A549 (cell line): ENCODE data around the gene TSHB. TPM values are rescaled to one million over a fixed set of nuclear protein-coding genes. Genes with fewer than 3 reads are reported as not detected.

ENCODE experiments used
- ATAC-seq, 2 experiments: fragments of 200-7000 bp in 1 of 2; fragments of >200 bp in 1 of 2; cut with Nextera tagmentation in 1 of 2; cut with Tn5 transposase in 1 of 2; 3 replicates each; pipeline versions ENCODE4 v1.8.0 to v1.9.1; 2018 to 2020; ENCODE audit warnings: mild to moderate bottlenecking in 1 of 2, moderate library complexity in 1 of 2
- CTCF ChIA-PET: fragments of 300-600 bp; sonication (Branson Sonifier 250); formaldehyde crosslinking; extraction: SDS; loops from one replicate; lab custom pipeline; 2021; ENCODE audit warnings: antibody characterized with exemption, inconsistent platforms; lab: Yijun Ruan, JAX
- POLR2A ChIA-PET: fragments of 350-600 bp; formaldehyde crosslinking; extraction: SDS; loops from one replicate; lab custom pipeline; 2021; ENCODE audit warnings: antibody characterized with exemption, inconsistent platforms; lab: Yijun Ruan, JAX
- DNase-seq, 2 experiments: peaks; one replicate each; pipeline versions ENCODE4 v3.0.0 to v3.0.0-alpha.2; 2011 to 2016; ENCODE audit warnings: low read depth in 1 of 2, low spot score in 1 of 2
- FAIRE-seq: peaks from 2 replicates; lab custom pipeline; 2011; peaks lifted over from hg19 to GRCh38; lab: Jason Lieb, UNC
- H3K27ac ChIP-seq, 2 experiments: fragments of >200 bp; sonication (Bioruptor Twin); formaldehyde crosslinking; 3 replicates each; pipeline ENCODE4 v1.5.1; 2016 to 2017
- H3K4me1 ChIP-seq: fragments of >200 bp; sonication (Bioruptor Twin); formaldehyde crosslinking; 3 replicates; pipeline ENCODE4 v1.6.1; 2016
- H3K4me2 ChIP-seq: fragments of >200 bp; sonication (Bioruptor Twin); formaldehyde crosslinking; 3 replicates; pipeline ENCODE4 v1.6.1; 2016
- H3K4me3 ChIP-seq: fragments of >200 bp; sonication (Bioruptor Twin); formaldehyde crosslinking; 3 replicates; pipeline ENCODE4 v1.5.1; 2016
- H3K9me3 ChIP-seq: fragments of >200 bp; sonication (Bioruptor Twin); formaldehyde crosslinking; 3 replicates; pipeline ENCODE4 v1.6.1; 2016
- BHLHE40 ChIP-seq: IDR thresholded peaks from 2 replicates; pipeline ENCODE4 v1.6.1; 2012; ENCODE audit warnings: low read depth, low read length, inconsistent platforms
- CBX8 ChIP-seq: fragments of 200-600 bp; sonication (generic); IDR thresholded peaks from 2 replicates; pipeline ENCODE4 v1.6.1; 2016
- CEBPB ChIP-seq, 2 experiments: fragments of >200 bp in 1 of 2; sonication (Bioruptor Twin) in 1 of 2; formaldehyde crosslinking in 1 of 2; IDR thresholded peaks; 2 replicates each; pipeline ENCODE4 v1.6.1; 2012 to 2016
- CHD2 ChIP-seq: fragments of 150-350 bp; IDR thresholded peaks from 2 replicates; pipeline ENCODE4 v1.6.1; 2014; ENCODE audit warnings: low read length; ENCODE audit not compliant: partially characterized antibody
- E2F6 ChIP-seq: IDR thresholded peaks from 2 replicates; pipeline ENCODE4 v1.6.1; 2012; ENCODE audit warnings: low read depth, borderline replicate concordance
- FOSB ChIP-seq: fragments of 250-450 bp; sonication (Bioruptor Pico); IDR thresholded peaks from 2 replicates; pipeline ENCODE4 v1.5.0; 2020; ENCODE audit warnings: mild to moderate bottlenecking, moderate library complexity
- HEYL ChIP-seq: fragments of 250-450 bp; sonication (Bioruptor Pico); IDR thresholded peaks from 2 replicates; pipeline ENCODE4 v1.8.0; 2021; ENCODE audit warnings: mild to moderate bottlenecking, moderate library complexity
- HMGXB4 ChIP-seq: fragments of 250-450 bp; sonication (Bioruptor Pico); IDR thresholded peaks from 2 replicates; pipeline ENCODE4 v1.5.0; 2021; ENCODE audit warnings: mild to moderate bottlenecking, moderate library complexity, borderline replicate concordance
- HOXA7 ChIP-seq: fragments of 250-450 bp; sonication (Bioruptor Pico); IDR thresholded peaks from 2 replicates; pipeline ENCODE4 v1.5.0; 2020; ENCODE audit warnings: mild to moderate bottlenecking, moderate library complexity
- HOXB13 ChIP-seq: fragments of 250-450 bp; sonication (Bioruptor Pico); IDR thresholded peaks from 2 replicates; pipeline ENCODE4 v1.5.0; 2020; ENCODE audit warnings: low read depth, mild to moderate bottlenecking, moderate library complexity
- JUNB ChIP-seq: fragments of >200 bp; sonication (Bioruptor Twin); formaldehyde crosslinking; IDR thresholded peaks from 2 replicates; pipeline ENCODE4 v1.6.1; 2016
- MAFK ChIP-seq: fragments of 450-650 bp; IDR thresholded peaks from 2 replicates; pipeline ENCODE4 v1.6.1; 2014; ENCODE audit not compliant: partially characterized antibody
- MAZ ChIP-seq: fragments of 150-350 bp; IDR thresholded peaks from 2 replicates; pipeline ENCODE4 v1.6.1; 2014; ENCODE audit warnings: antibody characterized with exemption, low read depth, low read length, borderline replicate concordance
- MYC ChIP-seq: IDR thresholded peaks from 2 replicates; pipeline ENCODE4 v1.6.1; 2012; ENCODE audit warnings: mild to moderate bottlenecking, inconsistent platforms, low read length, improper control_type of control experiment, borderline replicate concordance
- NFE2L2 ChIP-seq: fragments of 150-350 bp; conservative IDR thresholded peaks from 2 replicates; pipeline ENCODE4 v1.6.1; 2014; ENCODE audit warnings: low read length
- PHF8 ChIP-seq: fragments of 200-600 bp; sonication (generic); IDR thresholded peaks from 2 replicates; pipeline ENCODE4 v1.6.1; 2016; ENCODE audit warnings: low read depth, mild to moderate bottlenecking, antibody characterized with exemption, moderate library complexity, borderline replicate concordance
- RAD21 ChIP-seq, 2 experiments: fragments of >200 bp in 1 of 2; sonication (Bioruptor Twin) in 1 of 2; formaldehyde crosslinking in 1 of 2; IDR thresholded peaks in 1 of 2; conservative IDR thresholded peaks in 1 of 2; 2 replicates in 1 of 2; 3 replicates in 1 of 2; pipeline ENCODE4 v1.6.1; 2012 to 2018; ENCODE audit warnings: inconsistent platforms in 1 of 2
- RNF2 ChIP-seq: fragments of 200-600 bp; sonication (generic); IDR thresholded peaks from 2 replicates; pipeline ENCODE4 v1.6.1; 2016; ENCODE audit warnings: low read depth, mild to moderate bottlenecking, antibody characterized with exemption, moderate library complexity, borderline replicate concordance
- SMC3 ChIP-seq: fragments of >200 bp; sonication (Bioruptor Twin); formaldehyde crosslinking; IDR thresholded peaks from 3 replicates; pipeline ENCODE4 v1.6.1; 2018; ENCODE audit warnings: inconsistent platforms
- SREBF2 ChIP-seq: fragments of 450-650 bp; IDR thresholded peaks from 2 replicates; pipeline ENCODE4 v1.6.1; 2014; ENCODE audit warnings: mild to moderate bottlenecking, moderate library complexity
- TP53 ChIP-seq: fragments of 250-450 bp; sonication (Bioruptor Pico); IDR thresholded peaks from 2 replicates; pipeline ENCODE4 v1.5.0; 2021; ENCODE audit warnings: mild to moderate bottlenecking, moderate library complexity
- ZC3H11A ChIP-seq: fragments of 450-650 bp; IDR thresholded peaks from 2 replicates; pipeline ENCODE4 v1.6.1; 2014; ENCODE audit warnings: antibody characterized with exemption, mild to moderate bottlenecking
- WGBS: methylation state at CpG from one replicate; pipeline ENCODE4 v1.1.6; 2017; ENCODE audit errors: missing lambda C conversion rate; 5-methylcytosine and 5-hydroxymethylcytosine counted together
- polyA plus RNA-seq, 4 experiments: library from polyadenylated mRNA; depleted of rRNA in 3 of 4; stranded (reverse); fragments of >200 nt; fragmentation: RNase III in 1 of 4; extraction: RNeasy Plus Mini Kit Qiagen cat#74134 plus additional on column Dnase treatment in 1 of 4; gene quantifications; 2 replicates in 3 of 4; 3 replicates in 1 of 4; pipeline ENCODE4 v1.2.3, GENCODE V29; 2011 to 2017
- TF ChIP-seq, protein P1 (sequence below): fragments of 250-450 bp; sonication (Bioruptor Pico); IDR thresholded peaks from 2 replicates; pipeline ENCODE4 v1.5.0; 2020; ENCODE audit warnings: low read depth, mild to moderate bottlenecking, moderate library complexity
- TF ChIP-seq, protein P2 (sequence below): IDR thresholded peaks from 2 replicates; pipeline ENCODE4 v1.6.1; 2012
- TF ChIP-seq, protein P3 (sequence below): fragments of >200 bp; sonication (Bioruptor Twin); formaldehyde crosslinking; IDR thresholded peaks from 3 replicates; pipeline ENCODE4 v1.6.1; 2016

The TSHB gene
- polyA plus RNA-seq, 2 of the 4 experiments (the other 2 are of a cell fraction) = not detected

- H3K27ac ChIP-seq = no peak overlapping the region
- H3K4me1 ChIP-seq = no peaks in the 10 kb centered on the region
- ATAC-seq = no peak
- no peak overlapping the region for H3K4me3 ChIP-seq
- ChIA-PET POLR2A (no interaction called here), CTCF (no interaction called here)
- 48% methylated on average over 2 of the region's 2 CpGs for WGBS
- no peak overlapping the region for H3K4me2 ChIP-seq
- no peaks in the 10 kb centered on the region for H3K9me3 ChIP-seq
- no peak for DNase-seq
- TF ChIP-seq RNF2 (no peak), CEBPB (IDR thresholded peaks at IDR 0.05) (no peak), CBX8 (no peak), TP53 (CRISPR knock-in tag) (no peak), MYC (no peak), FOSB (CRISPR knock-in tag) (no peak), SMC3 (no peak), HOXB13 (no peak), CHD2 (no peak), BHLHE40 (no peak), MAFK (no peak), HMGXB4 (CRISPR knock-in tag) (no peak), HOXA7 (no peak), HEYL (no peak), ZC3H11A (no peak), MAZ (no peak), PHF8 (no peak)
- TF ChIP-seq, protein P1, sequence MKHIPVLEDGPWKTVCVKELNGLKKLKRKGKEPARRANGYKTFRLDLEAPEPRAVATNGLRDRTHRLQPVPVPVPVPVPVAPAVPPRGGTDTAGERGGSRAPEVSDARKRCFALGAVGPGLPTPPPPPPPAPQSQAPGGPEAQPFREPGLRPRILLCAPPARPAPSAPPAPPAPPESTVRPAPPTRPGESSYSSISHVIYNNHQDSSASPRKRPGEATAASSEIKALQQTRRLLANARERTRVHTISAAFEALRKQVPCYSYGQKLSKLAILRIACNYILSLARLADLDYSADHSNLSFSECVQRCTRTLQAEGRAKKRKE (CRISPR knock-in tag) = no peak
- TF ChIP-seq, protein P2, sequence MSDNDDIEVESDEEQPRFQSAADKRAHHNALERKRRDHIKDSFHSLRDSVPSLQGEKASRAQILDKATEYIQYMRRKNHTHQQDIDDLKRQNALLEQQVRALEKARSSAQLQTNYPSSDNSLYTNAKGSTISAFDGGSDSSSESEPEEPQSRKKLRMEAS = no peak
- TF ChIP-seq, all 56 proteins: peak for 0
- no peak for FAIRE-seq
Measured at GRCh38 chr1:115031595-115031994, 2.0 kb downstream of the TSHB start.

DNA sequence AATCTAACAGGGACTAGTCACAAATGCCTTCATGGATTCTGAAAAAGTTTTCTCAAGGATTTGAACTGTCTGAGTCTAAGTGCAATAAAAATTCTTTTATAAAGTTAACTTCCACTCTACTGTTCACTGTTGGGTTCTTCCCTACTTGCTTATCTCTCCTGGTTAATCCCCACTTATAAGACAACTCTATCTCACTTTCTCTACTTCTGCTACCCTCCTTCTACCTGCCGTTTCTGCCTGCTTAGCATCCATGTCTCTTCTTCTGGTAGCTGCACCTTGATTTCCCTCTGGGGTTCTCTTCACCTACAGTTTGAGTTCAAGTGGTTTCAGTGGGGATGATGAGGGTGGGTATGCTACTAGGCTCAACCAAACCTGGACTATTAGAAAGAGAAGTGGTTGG lies 6.0 kb downstream of the TSHB start:
- DNase-seq = no peak
- no peak overlapping the region for H3K4me3 ChIP-seq
- ATAC-seq = no peak
- H3K4me2 ChIP-seq = no peak overlapping the region
- H3K9me3 ChIP-seq = no peaks in the 10 kb centered on the region
- TF ChIP-seq RAD21 (conservative IDR thresholded peaks at IDR 0.05 in 1 of 2, IDR thresholded peaks at IDR 0.05 in 1 of 2) = no peak
- TF ChIP-seq SREBF2 = no peak
- TF ChIP-seq, protein P3, sequence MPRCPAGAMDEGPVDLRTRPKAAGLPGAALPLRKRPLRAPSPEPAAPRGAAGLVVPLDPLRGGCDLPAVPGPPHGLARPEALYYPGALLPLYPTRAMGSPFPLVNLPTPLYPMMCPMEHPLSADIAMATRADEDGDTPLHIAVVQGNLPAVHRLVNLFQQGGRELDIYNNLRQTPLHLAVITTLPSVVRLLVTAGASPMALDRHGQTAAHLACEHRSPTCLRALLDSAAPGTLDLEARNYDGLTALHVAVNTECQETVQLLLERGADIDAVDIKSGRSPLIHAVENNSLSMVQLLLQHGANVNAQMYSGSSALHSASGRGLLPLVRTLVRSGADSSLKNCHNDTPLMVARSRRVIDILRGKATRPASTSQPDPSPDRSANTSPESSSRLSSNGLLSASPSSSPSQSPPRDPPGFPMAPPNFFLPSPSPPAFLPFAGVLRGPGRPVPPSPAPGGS = no peak
- no peak for TF ChIP-seq BHLHE40
- TF ChIP-seq JUNB = no peak
- TF ChIP-seq FOSB (CRISPR knock-in tag) = no peak
- TF ChIP-seq SMC3 = no peak
- no peak for TF ChIP-seq TP53 (CRISPR knock-in tag)
- TF ChIP-seq E2F6 = no peak
- TF ChIP-seq NFE2L2 = no peak
- TF ChIP-seq, all 56 proteins: peak for 0
- 0% methylated on average over 1 of the region's 1 CpG for WGBS
- ChIA-PET CTCF (interaction anchor here (0.8 kb wide), 1 partner anchor 434 kb away, joined by 3 read pairs; no protein-coding TSS in a partner anchor), POLR2A (no interaction called here)
- FAIRE-seq = no peak
- H3K27ac ChIP-seq = no peak overlapping the region
- H3K4me1 ChIP-seq = no peaks in the 10 kb centered on the region
